22Rv1 (cell line): ENCODE data around the gene DUS4L.

ENCODE experiments used
- H3K27ac ChIP-seq: fragments of 450-650 bp; 2 replicates; pipeline ENCODE4 v1.5.1; 2017
- ZFX ChIP-seq: fragments of 450-650 bp; IDR thresholded peaks from 2 replicates; pipeline ENCODE4 v1.6.1; 2017; ENCODE audit warnings: antibody characterized with exemption, borderline replicate concordance
- TF ChIP-seq, protein P1 (sequence below): fragments of 450-650 bp; IDR thresholded peaks from 2 replicates; pipeline ENCODE4 v1.5.1; 2017; ENCODE audit warnings: mild to moderate bottlenecking

Gene DUS4L

GRCh38 chr7:107600816-107601215 is 37.0 kb downstream of the DUS4L start:
- H3K27ac ChIP-seq = no peak overlapping the region
- TF ChIP-seq, protein P1, sequence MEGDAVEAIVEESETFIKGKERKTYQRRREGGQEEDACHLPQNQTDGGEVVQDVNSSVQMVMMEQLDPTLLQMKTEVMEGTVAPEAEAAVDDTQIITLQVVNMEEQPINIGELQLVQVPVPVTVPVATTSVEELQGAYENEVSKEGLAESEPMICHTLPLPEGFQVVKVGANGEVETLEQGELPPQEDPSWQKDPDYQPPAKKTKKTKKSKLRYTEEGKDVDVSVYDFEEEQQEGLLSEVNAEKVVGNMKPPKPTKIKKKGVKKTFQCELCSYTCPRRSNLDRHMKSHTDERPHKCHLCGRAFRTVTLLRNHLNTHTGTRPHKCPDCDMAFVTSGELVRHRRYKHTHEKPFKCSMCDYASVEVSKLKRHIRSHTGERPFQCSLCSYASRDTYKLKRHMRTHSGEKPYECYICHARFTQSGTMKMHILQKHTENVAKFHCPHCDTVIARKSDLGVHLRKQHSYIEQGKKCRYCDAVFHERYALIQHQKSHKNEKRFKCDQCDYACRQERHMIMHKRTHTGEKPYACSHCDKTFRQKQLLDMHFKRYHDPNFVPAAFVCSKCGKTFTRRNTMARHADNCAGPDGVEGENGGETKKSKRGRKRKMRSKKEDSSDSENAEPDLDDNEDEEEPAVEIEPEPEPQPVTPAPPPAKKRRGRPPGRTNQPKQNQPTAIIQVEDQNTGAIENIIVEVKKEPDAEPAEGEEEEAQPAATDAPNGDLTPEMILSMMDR = no peak
- TF ChIP-seq ZFX = no peak

DNA sequence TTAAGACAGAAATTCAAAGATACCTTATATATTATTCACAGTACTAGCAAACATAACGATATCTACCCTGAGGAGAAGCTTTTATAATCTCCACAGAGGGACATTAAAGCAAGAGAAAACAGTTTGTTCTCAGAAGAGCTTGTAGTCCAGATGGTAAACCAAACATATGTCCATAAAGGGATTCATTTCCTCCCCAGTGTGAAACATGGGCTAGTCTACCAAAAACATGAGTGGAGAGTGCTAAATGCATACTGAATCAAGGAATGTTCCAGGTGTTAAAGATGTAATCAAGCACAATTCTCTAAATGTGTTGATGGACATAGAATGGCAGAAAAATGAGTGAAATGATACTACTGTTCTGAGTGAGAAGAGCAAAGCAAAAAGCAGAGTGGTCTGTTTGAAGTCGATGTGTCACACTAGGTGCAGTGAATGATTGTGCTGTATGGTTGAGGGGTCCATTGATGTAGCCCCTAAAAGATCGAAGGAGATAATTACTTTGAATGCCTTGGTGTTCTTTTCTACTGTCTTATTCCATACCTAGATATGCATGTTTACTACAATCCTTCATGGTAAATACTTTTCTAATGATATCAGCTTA is 41.5 kb downstream of the DUS4L start:
- TF ChIP-seq ZFX = no peak
- TF ChIP-seq, protein P1 = no peak
- no peak overlapping the region for H3K27ac ChIP-seq

GRCh38 chr7:107606303-107606702 is 42.5 kb downstream of the DUS4L start:
- TF ChIP-seq ZFX = no peak
- TF ChIP-seq, protein P1 = no peak

GRCh38 chr7:107609811-107610261 is 46.1 kb downstream of the DUS4L start:
- TF ChIP-seq, protein P1 = no peak
- TF ChIP-seq ZFX = no peak
- no peak overlapping the region for H3K27ac ChIP-seq

More at GRCh38 chr7:107606303-107606702, 42.5 kb downstream of the DUS4L start:
- H3K27ac ChIP-seq = no peak overlapping the region

DNA sequence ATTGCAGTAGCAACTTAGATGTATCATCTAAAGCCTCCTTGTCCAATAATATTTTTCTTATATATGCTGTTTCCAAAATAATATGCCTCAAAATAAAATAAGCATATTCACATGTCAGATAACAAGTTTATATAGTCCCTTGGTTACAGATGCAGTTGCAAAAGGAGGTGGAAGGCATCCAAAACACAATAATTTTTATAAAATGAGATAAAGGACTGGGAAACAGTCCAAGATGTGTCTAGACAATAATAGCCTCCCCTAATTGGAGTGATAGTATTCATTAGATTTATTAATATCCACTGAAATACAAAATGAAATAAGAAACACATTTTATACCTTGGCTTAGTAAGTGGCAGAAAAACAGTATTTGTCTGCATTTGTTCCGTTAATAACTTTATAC is 46.6 kb downstream of the DUS4L start:
- TF ChIP-seq, protein P1 = no peak
- TF ChIP-seq ZFX = no peak
- no peak overlapping the region for H3K27ac ChIP-seq

GRCh38 chr7:107613439-107613838 is 49.7 kb downstream of the DUS4L start:
- no peak overlapping the region for H3K27ac ChIP-seq
- TF ChIP-seq ZFX = no peak
- TF ChIP-seq, protein P1 = no peak

DNA sequence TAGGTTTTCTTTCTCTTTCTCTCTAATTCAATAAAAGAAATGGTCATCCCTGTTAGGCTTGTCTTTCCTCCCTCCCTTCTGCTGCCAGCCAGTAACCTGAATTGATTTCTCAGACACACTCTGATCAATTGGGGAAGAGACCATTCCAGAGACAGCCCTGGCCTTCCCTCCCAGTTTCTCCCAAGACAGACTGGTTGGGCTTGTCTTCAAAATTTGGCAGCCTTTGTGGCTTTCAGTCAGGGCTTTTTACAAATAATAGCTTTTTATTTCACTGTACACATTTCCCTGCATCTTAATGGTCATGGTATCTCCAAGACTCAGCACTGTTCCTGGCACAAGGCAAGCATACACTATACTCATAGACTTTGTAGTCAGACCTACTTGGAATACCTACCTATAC is 50.2 kb downstream of the DUS4L start:
- H3K27ac ChIP-seq = no peak overlapping the region
- TF ChIP-seq ZFX = no peak
- TF ChIP-seq, protein P1 = no peak
